Epithelial cell of esophagus (primary cell): ENCODE data around the gene RBMS2.
A peak's percentile ranks its signal among the peaks of the same experiment; 100 is the strongest.
"Not testable (repeated sequence)": the region's sequence is repeated elsewhere in the genome, so short reads cannot be mapped to it uniquely, and the experiment has no call there.

ENCODE experiments used
- DNase-seq: peaks from one replicate; pipeline ENCODE4 v3.0.0; 2010; ENCODE audit warnings: low read depth
- H3K4me3 ChIP-seq: 2 replicates; pipeline ENCODE4 v1.5.1; 2011; ENCODE audit warnings: mild to moderate bottlenecking, low read length, control low read depth
- TF ChIP-seq, protein P1 (sequence below): IDR thresholded peaks from 2 replicates; pipeline ENCODE4 v1.5.1; 2011; ENCODE audit warnings: low read depth, mild to moderate bottlenecking, low read length, control low read depth, inconsistent platforms; ENCODE audit not compliant: insufficient read depth; ENCODE audit errors: missing control alignments

The RBMS2 gene

DNA sequence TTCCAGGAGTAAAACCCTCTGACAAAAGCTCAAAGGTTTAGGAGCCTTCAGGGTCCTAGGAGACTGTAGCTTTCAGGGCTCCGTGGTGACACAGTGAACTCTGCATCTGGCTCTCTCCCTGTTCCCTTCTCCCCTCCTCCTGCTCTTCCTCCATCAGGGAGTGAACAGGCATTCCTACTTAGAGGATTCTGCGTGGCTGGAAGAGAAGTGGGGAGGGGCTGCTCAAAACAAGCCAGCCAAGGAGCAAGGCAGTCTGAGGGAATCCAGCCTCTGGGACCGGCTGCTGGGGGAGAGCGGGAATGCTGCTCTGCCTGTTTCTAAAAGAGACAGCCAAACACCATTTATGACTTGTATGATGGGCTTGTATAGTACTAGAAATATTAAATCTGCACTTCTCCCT lies 49.5 kb downstream of the RBMS2 start:
- H3K4me3 ChIP-seq: no peak overlapping the region
- TF ChIP-seq, protein P1, sequence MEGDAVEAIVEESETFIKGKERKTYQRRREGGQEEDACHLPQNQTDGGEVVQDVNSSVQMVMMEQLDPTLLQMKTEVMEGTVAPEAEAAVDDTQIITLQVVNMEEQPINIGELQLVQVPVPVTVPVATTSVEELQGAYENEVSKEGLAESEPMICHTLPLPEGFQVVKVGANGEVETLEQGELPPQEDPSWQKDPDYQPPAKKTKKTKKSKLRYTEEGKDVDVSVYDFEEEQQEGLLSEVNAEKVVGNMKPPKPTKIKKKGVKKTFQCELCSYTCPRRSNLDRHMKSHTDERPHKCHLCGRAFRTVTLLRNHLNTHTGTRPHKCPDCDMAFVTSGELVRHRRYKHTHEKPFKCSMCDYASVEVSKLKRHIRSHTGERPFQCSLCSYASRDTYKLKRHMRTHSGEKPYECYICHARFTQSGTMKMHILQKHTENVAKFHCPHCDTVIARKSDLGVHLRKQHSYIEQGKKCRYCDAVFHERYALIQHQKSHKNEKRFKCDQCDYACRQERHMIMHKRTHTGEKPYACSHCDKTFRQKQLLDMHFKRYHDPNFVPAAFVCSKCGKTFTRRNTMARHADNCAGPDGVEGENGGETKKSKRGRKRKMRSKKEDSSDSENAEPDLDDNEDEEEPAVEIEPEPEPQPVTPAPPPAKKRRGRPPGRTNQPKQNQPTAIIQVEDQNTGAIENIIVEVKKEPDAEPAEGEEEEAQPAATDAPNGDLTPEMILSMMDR: no peak
- no peak for DNase-seq

DNA sequence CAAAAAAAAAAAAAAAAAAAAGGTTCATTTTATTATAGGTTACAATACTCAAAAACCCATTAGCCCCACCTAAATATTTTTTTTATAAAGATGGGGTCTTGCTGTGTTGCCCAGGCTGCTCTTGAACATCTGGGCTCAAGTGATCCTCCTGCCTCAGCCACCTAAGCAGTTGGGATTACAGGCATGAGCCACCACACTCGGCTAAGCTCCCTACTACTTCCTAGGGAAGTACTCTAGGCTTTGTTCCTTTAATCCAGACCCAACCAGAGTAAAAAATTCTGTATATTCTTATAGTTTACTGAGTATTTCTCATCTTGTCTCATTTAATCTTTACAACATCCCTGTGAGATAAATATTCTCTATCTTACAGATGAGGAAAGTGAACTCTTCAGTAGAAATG lies 50.7 kb downstream of the RBMS2 start:
- DNase-seq: no peak
- TF ChIP-seq, protein P1: no peak
- no peak overlapping the region for H3K4me3 ChIP-seq

GRCh38 chr12:56574210-56574609 lies 52.6 kb downstream of the RBMS2 start:
- H3K4me3 ChIP-seq: no peak overlapping the region
- DNase-seq: peak; percentile 30
- TF ChIP-seq, protein P1: no peak

DNA sequence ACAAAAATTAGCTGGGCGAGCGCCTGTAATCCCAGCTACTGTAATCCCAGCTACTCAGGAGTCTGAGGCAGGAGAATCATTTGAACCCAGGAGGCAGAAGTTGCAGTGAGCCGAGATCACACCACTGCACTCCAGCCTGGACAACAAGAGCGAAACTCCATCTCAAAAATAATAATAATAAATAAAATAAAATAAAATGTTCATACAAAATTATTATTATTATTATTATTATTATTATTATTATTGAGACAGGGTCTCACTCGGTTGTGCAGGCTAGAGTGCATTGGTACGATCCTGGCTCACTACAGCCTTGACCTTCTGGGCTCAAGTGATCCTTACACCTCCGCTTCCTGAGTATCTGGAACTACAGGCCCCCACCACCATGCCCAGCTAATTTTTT lies 55.6 kb downstream of the RBMS2 start:
- not testable (repeated sequence) for H3K4me3 ChIP-seq, DNase-seq

GRCh38 chr12:56578983-56579546 lies 57.4 kb downstream of the RBMS2 start:
- no peak overlapping the region for H3K4me3 ChIP-seq
- TF ChIP-seq, protein P1: no peak
- no peak for DNase-seq

- TF ChIP-seq, protein P1: no peak
- H3K4me3 ChIP-seq: no peak overlapping the region
- peak; percentile 77 for DNase-seq
These were observed 60.0 kb downstream of the RBMS2 start for GRCh38 chr12:56581418-56582145.

- TF ChIP-seq, protein P1: no peak
- no peak for DNase-seq
- no peak overlapping the region for H3K4me3 ChIP-seq
These were observed 63.5 kb downstream of the RBMS2 start for GRCh38 chr12:56585098-56585497.
